Immature natural killer cell (primary cell): Measurements from ENCODE around the gene DARS1. TPM values are rescaled to one million over a fixed set of nuclear protein-coding genes. Genes with fewer than 3 reads are reported as not detected.

Source experiments
- DNase-seq, 3 donors: peaks; one replicate each; pipeline ENCODE4 v3.0.0; 2022; ENCODE audit warnings: mixed read lengths in 1 of 3
- H3K27ac Mint-ChIP-seq, 6 donors: one replicate each; pipeline ENCODE4 v1.8.0; 2020; ENCODE audit warnings: mixed read lengths in 6 of 6, mild to moderate bottlenecking in 5 of 6, inconsistent platforms in 4 of 6, moderate library complexity in 3 of 6
- H3K27me3 Mint-ChIP-seq, 3 donors: one replicate each; pipeline ENCODE4 v1.8.0; 2020 to 2021; ENCODE audit warnings: low read depth in 3 of 3, mild to moderate bottlenecking in 3 of 3, mixed read lengths in 3 of 3, moderate library complexity in 3 of 3, inconsistent platforms in 1 of 3
- H3K36me3 Mint-ChIP-seq, 3 donors: one replicate each; pipeline ENCODE4 v1.8.0; 2020; ENCODE audit warnings: mixed read lengths in 3 of 3, inconsistent platforms in 2 of 3, mild to moderate bottlenecking in 2 of 3
- H3K4me1 Mint-ChIP-seq, 2 donors: one replicate each; pipeline ENCODE4 v1.8.0; 2020; ENCODE audit warnings: inconsistent platforms in 2 of 2, mild to moderate bottlenecking in 2 of 2, mixed read lengths in 2 of 2, moderate library complexity in 1 of 2
- H3K4me3 Mint-ChIP-seq, 5 donors: one replicate each; pipeline ENCODE4 v1.8.0; 2020; ENCODE audit warnings: mild to moderate bottlenecking in 5 of 5, mixed read lengths in 5 of 5, inconsistent platforms in 3 of 5, moderate library complexity in 3 of 5
- H3K9me3 Mint-ChIP-seq, 6 donors: one replicate each; pipeline ENCODE4 v1.8.0; 2020; ENCODE audit warnings: mild to moderate bottlenecking in 6 of 6, mixed read lengths in 6 of 6, inconsistent platforms in 4 of 6, moderate library complexity in 3 of 6
- polyA plus RNA-seq, 3 donors: library from polyadenylated mRNA; unstranded; fragments of 300-500 nt; fragmentation: Illumina TruSeq; gene quantifications; one replicate each; pipeline ENCODE4 v1.2.3, GENCODE V29; 2021

The DARS1 gene
- 100 to 1,000 TPM in 1 of 3 donors, 10 to 100 TPM in 2; 63.5 to 132 (median 86.1) TPM for polyA plus RNA-seq

- peaks cover 3 to 9% (median 4%) of the 10 kb centered on the region in 3 donors for H3K27me3 Mint-ChIP-seq
- peak; percentile 77 to 80 (median 78) for DNase-seq
- peak within 1 kb of the TSS; percentile 91 to 97 (median 93) for H3K4me3 Mint-ChIP-seq
- no peaks in the 10 kb centered on the region for H3K9me3 Mint-ChIP-seq
- peak within 1 kb of the TSS; percentile 88 to 96 (median 94) for H3K27ac Mint-ChIP-seq
- H3K36me3 Mint-ChIP-seq, result peaks cover 0 to 7% (median 0%) of the 10 kb centered on the region in 3 donors
- H3K4me1 Mint-ChIP-seq, result peaks cover 23 to 42% of the 10 kb centered on the region in 2 donors
Measured at GRCh38 chr2:135985018-135985825, at the start of gene DARS1. TSS of gene DARS1 (minus strand) at chr2:135985626. CDS start at chr2:135985468, 158 bp downstream.

GRCh38 chr2:136034629-136035028 is 49.2 kb upstream of the DARS1 start:
- DNase-seq, result no peak
- Mint-ChIP-seq H3K27me3 (peaks cover 2 to 8% (median 3%) of the 10 kb centered on the region in 3 donors), H3K27ac (no peak overlapping the region), H3K36me3 (no peaks in the 10 kb centered on the region), H3K4me3 (no peak overlapping the region), H3K9me3 (no peaks in the 10 kb centered on the region), H3K4me1 (no peaks in the 10 kb centered on the region)

GRCh38 chr2:136032817-136033535 is 47.5 kb upstream of the DARS1 start:
- H3K27ac Mint-ChIP-seq, result no peak overlapping the region

GRCh38 chr2:136032192-136032591 is 46.8 kb upstream of the DARS1 start:
- H3K36me3 Mint-ChIP-seq, result no peaks in the 10 kb centered on the region
- H3K9me3 Mint-ChIP-seq, result no peaks in the 10 kb centered on the region
- no peak overlapping the region for H3K27ac Mint-ChIP-seq
- H3K4me3 Mint-ChIP-seq, result no peak overlapping the region
- H3K4me1 Mint-ChIP-seq, result no peaks in the 10 kb centered on the region
- H3K27me3 Mint-ChIP-seq, result peaks cover 0 to 2% (median 0%) of the 10 kb centered on the region in 3 donors
- no peak for DNase-seq

More at GRCh38 chr2:136032817-136033535, 47.5 kb upstream of the DARS1 start:
- Mint-ChIP-seq H3K27me3 (peaks cover 1 to 3% (median 2%) of the 10 kb centered on the region in 3 donors), H3K4me3 (no peak overlapping the region), H3K4me1 (no peaks in the 10 kb centered on the region), H3K36me3 (no peaks in the 10 kb centered on the region), H3K9me3 (no peaks in the 10 kb centered on the region)
- DNase-seq, result no peak

GRCh38 chr2:136031711-136032110 is 46.3 kb upstream of the DARS1 start:
- no peaks in the 10 kb centered on the region for H3K9me3 Mint-ChIP-seq
- DNase-seq, result no peak
- H3K27ac Mint-ChIP-seq, result no peak overlapping the region
- peaks cover 0 to 2% (median 0%) of the 10 kb centered on the region in 3 donors for H3K27me3 Mint-ChIP-seq
- H3K4me3 Mint-ChIP-seq, result no peak overlapping the region
- no peaks in the 10 kb centered on the region for H3K4me1 Mint-ChIP-seq
- no peaks in the 10 kb centered on the region for H3K36me3 Mint-ChIP-seq

GRCh38 chr2:136030406-136030805 is 45.0 kb upstream of the DARS1 start:
- Mint-ChIP-seq H3K27ac (no peak overlapping the region), H3K4me1 (peaks cover 5% of the 10 kb centered on the region in 2 donors), H3K27me3 (peaks cover 0 to 2% (median under 1%) of the 10 kb centered on the region in 3 donors), H3K4me3 (no peak overlapping the region), H3K36me3 (no peaks in the 10 kb centered on the region), H3K9me3 (no peaks in the 10 kb centered on the region)
- DNase-seq, result no peak

GRCh38 chr2:136029149-136029548 is 43.7 kb upstream of the DARS1 start:
- Mint-ChIP-seq H3K36me3 (no peaks in the 10 kb centered on the region), H3K4me1 (peaks cover 9% of the 10 kb centered on the region in 2 donors), H3K27me3 (peaks cover 0 to 5% (median 2%) of the 10 kb centered on the region in 3 donors), H3K9me3 (no peaks in the 10 kb centered on the region), H3K27ac (no peak overlapping the region), H3K4me3 (no peak overlapping the region)
- DNase-seq, result no peak

- H3K4me3 Mint-ChIP-seq, result no peak overlapping the region
- H3K4me1 Mint-ChIP-seq, result peaks cover 9% of the 10 kb centered on the region in 2 donors
- no peak for DNase-seq
- H3K36me3 Mint-ChIP-seq, result no peaks in the 10 kb centered on the region
- H3K9me3 Mint-ChIP-seq, result no peaks in the 10 kb centered on the region
- no peak overlapping the region for H3K27ac Mint-ChIP-seq
- H3K27me3 Mint-ChIP-seq, result peaks cover 0 to 6% (median 3%) of the 10 kb centered on the region in 3 donors
Measured at GRCh38 chr2:136028001-136028400, 42.6 kb upstream of the DARS1 start.

- no peaks in the 10 kb centered on the region for H3K36me3 Mint-ChIP-seq
- no peak for DNase-seq
- H3K27ac Mint-ChIP-seq, result no peak overlapping the region
- H3K4me1 Mint-ChIP-seq, result peaks cover 9% of the 10 kb centered on the region in 2 donors
- H3K4me3 Mint-ChIP-seq, result no peak overlapping the region
- no peaks in the 10 kb centered on the region for H3K9me3 Mint-ChIP-seq
- peaks cover 0 to 6% (median 3%) of the 10 kb centered on the region in 3 donors for H3K27me3 Mint-ChIP-seq
Measured at GRCh38 chr2:136027112-136027511, 41.7 kb upstream of the DARS1 start.

- Mint-ChIP-seq H3K4me1 (peaks cover 9% of the 10 kb centered on the region in 2 donors), H3K9me3 (no peaks in the 10 kb centered on the region), H3K36me3 (no peaks in the 10 kb centered on the region), H3K27ac (peak overlapping the region in 1 of 6 donors; percentile 60), H3K27me3 (peaks cover 0 to 6% (median 3%) of the 10 kb centered on the region in 3 donors), H3K4me3 (no peak overlapping the region)
- DNase-seq, result peak; percentile 44 to 55 (median 49)
Measured at GRCh38 chr2:136025057-136025973, 39.9 kb upstream of the DARS1 start.

GRCh38 chr2:136024616-136025015 is 39.2 kb upstream of the DARS1 start:
- no peak overlapping the region for H3K27ac Mint-ChIP-seq
- no peaks in the 10 kb centered on the region for H3K9me3 Mint-ChIP-seq
- peaks cover 0 to 6% (median 1%) of the 10 kb centered on the region in 3 donors for H3K27me3 Mint-ChIP-seq
- H3K36me3 Mint-ChIP-seq, result no peaks in the 10 kb centered on the region
- no peak for DNase-seq
- no peak overlapping the region for H3K4me3 Mint-ChIP-seq
- peaks cover 9% of the 10 kb centered on the region in 2 donors for H3K4me1 Mint-ChIP-seq

GRCh38 chr2:136024185-136024584 is 38.8 kb upstream of the DARS1 start:
- peaks cover 9% of the 10 kb centered on the region in 2 donors for H3K4me1 Mint-ChIP-seq
- no peak for DNase-seq
- no peak overlapping the region for H3K4me3 Mint-ChIP-seq
- H3K9me3 Mint-ChIP-seq, result no peaks in the 10 kb centered on the region
- no peak overlapping the region for H3K27ac Mint-ChIP-seq
- H3K36me3 Mint-ChIP-seq, result no peaks in the 10 kb centered on the region
- H3K27me3 Mint-ChIP-seq, result peaks cover 0 to 6% (median 1%) of the 10 kb centered on the region in 3 donors

- H3K4me1 Mint-ChIP-seq, result peaks cover 9% of the 10 kb centered on the region in 2 donors
- H3K9me3 Mint-ChIP-seq, result no peaks in the 10 kb centered on the region
- H3K27me3 Mint-ChIP-seq, result peaks cover 0 to 6% (median 1%) of the 10 kb centered on the region in 3 donors
- DNase-seq, result no peak
- no peak overlapping the region for H3K4me3 Mint-ChIP-seq
- no peak overlapping the region for H3K27ac Mint-ChIP-seq
- H3K36me3 Mint-ChIP-seq, result no peaks in the 10 kb centered on the region
Measured at GRCh38 chr2:136023416-136023815, 38.0 kb upstream of the DARS1 start.
